HTR-8/SVneo (cell line): ENCODE results near the gene YEATS2.
A peak's percentile ranks its signal among the peaks of the same experiment; 100 is the strongest.

Experiments
- DNase-seq: peaks from one replicate; pipeline ENCODE4 v3.0.0; 2011; ENCODE audit warnings: low spot score, mixed read lengths; ENCODE audit not compliant: insufficient read length
- FAIRE-seq: peaks from 2 replicates; lab custom pipeline; 2011; peaks lifted over from hg19 to GRCh38; lab: Jason Lieb, UNC

Gene YEATS2

GRCh38 chr3:183808355-183808754 is 110.8 kb downstream of the YEATS2 start:
- FAIRE-seq (no peak), DNase-seq (no peak)

- FAIRE-seq (no peak), DNase-seq (no peak)
Measured at GRCh38 chr3:183809270-183809669, 111.7 kb downstream of the YEATS2 start.

GRCh38 chr3:183810643-183811594 is 113.3 kb downstream of the YEATS2 start:
- FAIRE-seq = no peak
- DNase-seq = no peak

GRCh38 chr3:183811638-183812037 is 114.0 kb downstream of the YEATS2 start:
- FAIRE-seq = no peak
- no peak for DNase-seq

GRCh38 chr3:183812761-183813445 is 115.3 kb downstream of the YEATS2 start:
- FAIRE-seq (no peak), DNase-seq (no peak)

- DNase-seq (no peak), FAIRE-seq (no peak)
Measured at GRCh38 chr3:183814240-183814639, 116.6 kb downstream of the YEATS2 start.

- FAIRE-seq = no peak
- DNase-seq = no peak
Measured at GRCh38 chr3:183815563-183815940, 118.0 kb downstream of the YEATS2 start.

GRCh38 chr3:183815951-183816475 is 118.4 kb downstream of the YEATS2 start:
- FAIRE-seq (no peak), DNase-seq (no peak)

GRCh38 chr3:183816681-183817510 is 119.3 kb downstream of the YEATS2 start:
- FAIRE-seq (no peak), DNase-seq (no peak)

GRCh38 chr3:183817639-183818038 is 120.0 kb downstream of the YEATS2 start:
- FAIRE-seq (no peak), DNase-seq (no peak)

GRCh38 chr3:183818041-183818620 is 120.5 kb downstream of the YEATS2 start:
- DNase-seq = no peak
- no peak for FAIRE-seq

GRCh38 chr3:183818706-183819624 is 121.4 kb downstream of the YEATS2 start:
- FAIRE-seq (no peak), DNase-seq (no peak)

GRCh38 chr3:183819831-183820230 is 122.2 kb downstream of the YEATS2 start:
- DNase-seq (no peak), FAIRE-seq (no peak)

- DNase-seq = no peak
- no peak for FAIRE-seq
Measured at GRCh38 chr3:183822631-183823030, 125.0 kb downstream of the YEATS2 start.

GRCh38 chr3:183823963-183824362 is 126.4 kb downstream of the YEATS2 start:
- no peak for FAIRE-seq
- no peak for DNase-seq

GRCh38 chr3:183824761-183825455 is 127.3 kb downstream of the YEATS2 start:
- peak; percentile 37 for DNase-seq
- peak; percentile 77 for FAIRE-seq

- peak; percentile 86 for DNase-seq
- peak; percentile 89 for FAIRE-seq
Measured at GRCh38 chr3:183825456-183826161, 128.0 kb downstream of the YEATS2 start, which contains the start of gene MAP6D1. Gene MAP6D1, minus strand, starts transcription at chr3:183825577. Its CDS starts 30 bp downstream, at chr3:183825547.
